BLaER1 treated with 17β-estradiol and CSF1 and Interleukin-3, amounts not matched to agents 10 nM and 100 nM (cell line): ENCODE measurements around the gene MAML2.

ENCODE experiments used
- H3K27ac ChIP-seq, 11 experiments: shearing (Covaris generic); formaldehyde crosslinking; 2 replicates each; pipeline ENCODE4 v1.8.1; 2022
- H3K27me3 ChIP-seq, 11 experiments: shearing (Covaris generic); formaldehyde crosslinking; 2 replicates each; pipeline ENCODE4 v1.8.1; 2022
- H3K36me3 ChIP-seq, 11 experiments: shearing (Covaris generic); formaldehyde crosslinking; 2 replicates each; pipeline ENCODE4 v1.8.1; 2022
- H3K4me1 ChIP-seq, 10 experiments: shearing (Covaris generic); formaldehyde crosslinking; 2 replicates each; pipeline ENCODE4 v1.8.1; 2022
- H3K4me2 ChIP-seq, 11 experiments: shearing (Covaris generic); formaldehyde crosslinking; 2 replicates each; pipeline ENCODE4 v1.8.1; 2022
- H3K4me3 ChIP-seq, 10 experiments: shearing (Covaris generic); formaldehyde crosslinking; 2 replicates each; pipeline ENCODE4 v1.8.1; 2022
- H3K9ac ChIP-seq, 11 experiments: shearing (Covaris generic); formaldehyde crosslinking; 2 replicates each; pipeline ENCODE4 v1.8.1; 2022
- H3K9me3 ChIP-seq, 11 experiments: shearing (Covaris generic); formaldehyde crosslinking; replicated peaks in 1 of 11; 2 replicates each; pipeline ENCODE4 v1.8.1; 2022
- H4K20me1 ChIP-seq, 11 experiments: shearing (Covaris generic); formaldehyde crosslinking; 2 replicates each; pipeline ENCODE4 v1.8.1; 2022
- Cebpa-rat ChIP-seq, 11 experiments: shearing (Covaris generic); IDR thresholded peaks; 2 replicates each; pipeline ENCODE4 v1.8.1; 2022

Gene MAML2

GRCh38 chr11:96313163-96313562, 29.8 kb downstream of the MAML2 start:
- Histone ChIP-seq H3K27ac (no peak overlapping the region), H4K20me1 (peaks cover 0 to 100% (median 0%) of the 10 kb centered on the region in 11 experiments; a peak in 5 of 22 replicates), H3K9ac (no peak overlapping the region), H3K9me3 (no peaks in the 10 kb centered on the region), H3K4me1 (peaks cover 0 to 84% (median 12%) of the 10 kb centered on the region in 10 experiments; a peak in 15 of 20 replicates), H3K36me3 (peaks cover 0 to 59% (median 0%) of the 10 kb centered on the region in 11 experiments; a peak in 6 of 22 replicates), H3K27me3 (no peaks in the 10 kb centered on the region), H3K4me3 (no peak overlapping the region), H3K4me2 (peak overlapping the region in 4 of 11 experiments; percentile 30 to 73 (median 58); a peak in 3 of 22 replicates)
- no peak for TF ChIP-seq Cebpa-rat (IDR thresholded peaks at IDR 0.05)

GRCh38 chr11:96311120-96311568, 31.9 kb downstream of the MAML2 start:
- H3K4me2 ChIP-seq = peak overlapping the region in 1 of 11 experiments; percentile 58; a peak in 1 of 22 replicates
- no peak for TF ChIP-seq Cebpa-rat (IDR thresholded peaks at IDR 0.05)
- peaks cover 0 to 84% (median 14%) of the 10 kb centered on the region in 10 experiments; a peak in 15 of 20 replicates for H3K4me1 ChIP-seq
- no peaks in the 10 kb centered on the region for H3K9me3 ChIP-seq
- H3K27me3 ChIP-seq = no peaks in the 10 kb centered on the region
- H3K4me3 ChIP-seq = no peak overlapping the region
- peaks cover 0 to 53% (median 0%) of the 10 kb centered on the region in 11 experiments; a peak in 6 of 22 replicates for H3K36me3 ChIP-seq
- no peak overlapping the region for H3K9ac ChIP-seq
- H3K27ac ChIP-seq = no peak overlapping the region; a peak in 1 of 22 replicates
- H4K20me1 ChIP-seq = peaks cover 0 to 100% (median 0%) of the 10 kb centered on the region in 11 experiments; a peak in 5 of 22 replicates

DNA sequence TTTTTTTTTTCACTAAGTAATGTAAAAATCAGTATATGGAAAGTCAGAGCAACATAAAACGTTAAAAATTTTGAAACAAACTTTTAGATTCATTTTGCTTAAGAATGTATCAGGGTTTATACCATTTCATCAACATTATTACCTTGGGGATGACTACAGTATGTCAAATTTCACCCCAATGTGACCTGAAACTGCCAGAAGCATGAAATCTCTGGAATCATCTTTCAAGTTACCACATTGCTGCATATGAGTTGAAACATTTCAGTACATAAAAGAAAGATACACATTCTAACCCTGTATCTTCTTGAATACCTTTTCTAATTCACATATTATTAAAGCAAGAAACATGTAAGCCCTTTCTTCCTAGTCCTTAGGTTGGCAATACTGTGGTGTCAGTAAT, 32.8 kb downstream of the MAML2 start:
- Histone ChIP-seq H3K4me1 (peaks cover 0 to 82% (median 14%) of the 10 kb centered on the region in 10 experiments; a peak in 15 of 20 replicates), H3K4me3 (no peak overlapping the region), H3K36me3 (peaks cover 0 to 46% (median 0%) of the 10 kb centered on the region in 11 experiments; a peak in 6 of 22 replicates), H3K4me2 (no peak overlapping the region), H3K9me3 (no peaks in the 10 kb centered on the region), H4K20me1 (peaks cover 0 to 100% (median 0%) of the 10 kb centered on the region in 11 experiments; a peak in 5 of 22 replicates), H3K9ac (no peak overlapping the region), H3K27ac (no peak overlapping the region), H3K27me3 (no peaks in the 10 kb centered on the region)
- no peak for TF ChIP-seq Cebpa-rat (IDR thresholded peaks at IDR 0.05)

- peaks cover 0 to 46% (median 0%) of the 10 kb centered on the region in 11 experiments; a peak in 6 of 22 replicates for H3K36me3 ChIP-seq
- H3K4me2 ChIP-seq = peak overlapping the region in 2 of 11 experiments; percentile 39 to 50; a peak in 3 of 22 replicates
These were observed 33.4 kb downstream of the MAML2 start for GRCh38 chr11:96309643-96310017.

DNA sequence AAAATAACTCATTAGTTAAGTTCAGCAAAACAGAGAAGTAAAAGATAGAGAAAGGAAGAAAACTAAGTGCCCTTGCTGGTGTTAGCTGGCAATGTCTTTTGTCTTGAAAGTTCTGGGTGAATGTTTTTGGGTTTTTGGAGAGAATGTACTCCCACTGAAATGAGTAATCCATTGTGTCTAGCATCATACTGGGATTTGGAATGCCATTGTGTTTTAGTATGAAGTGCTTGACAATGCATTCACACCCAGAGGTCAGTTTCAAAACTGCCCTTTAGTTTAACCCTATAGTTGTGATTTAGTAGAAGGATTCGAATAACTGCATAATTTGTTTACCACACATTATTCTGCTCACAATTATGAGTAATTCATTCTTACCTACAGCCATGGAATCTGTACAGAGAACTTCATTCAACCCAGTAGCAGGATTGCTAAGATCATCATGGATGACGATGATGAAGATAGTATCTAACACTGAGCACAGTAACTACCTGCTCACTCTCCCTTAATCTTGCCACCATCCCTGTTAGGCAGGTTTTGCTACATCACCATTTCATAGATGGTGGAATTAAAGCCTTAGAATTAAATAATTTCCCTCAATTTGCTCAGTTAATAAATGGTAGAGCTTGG, 33.9 kb downstream of the MAML2 start:
- H3K27ac ChIP-seq = no peak overlapping the region
- H4K20me1 ChIP-seq = peaks cover 0 to 100% (median 0%) of the 10 kb centered on the region in 11 experiments; a peak in 5 of 22 replicates
- H3K27me3 ChIP-seq = no peaks in the 10 kb centered on the region
- no peaks in the 10 kb centered on the region for H3K9me3 ChIP-seq
- H3K9ac ChIP-seq = no peak overlapping the region
- peak overlapping the region in 2 of 11 experiments; percentile 39 to 50; a peak in 3 of 22 replicates for H3K4me2 ChIP-seq
- H3K36me3 ChIP-seq = peaks cover 0 to 46% (median 0%) of the 10 kb centered on the region in 11 experiments; a peak in 6 of 22 replicates
- H3K4me1 ChIP-seq = peaks cover 0 to 82% (median 7%) of the 10 kb centered on the region in 10 experiments; a peak in 15 of 20 replicates
- H3K4me3 ChIP-seq = no peak overlapping the region
- TF ChIP-seq Cebpa-rat (IDR thresholded peaks at IDR 0.05) = no peak

More at GRCh38 chr11:96309643-96310017, 33.4 kb downstream of the MAML2 start:
- no peak for TF ChIP-seq Cebpa-rat (IDR thresholded peaks at IDR 0.05)
- H3K9me3 ChIP-seq = no peaks in the 10 kb centered on the region
- peaks cover 0 to 82% (median 12%) of the 10 kb centered on the region in 10 experiments; a peak in 15 of 20 replicates for H3K4me1 ChIP-seq
- H3K4me3 ChIP-seq = no peak overlapping the region
- H3K9ac ChIP-seq = no peak overlapping the region
- H3K27ac ChIP-seq = no peak overlapping the region
- no peaks in the 10 kb centered on the region for H3K27me3 ChIP-seq
- peaks cover 0 to 100% (median 0%) of the 10 kb centered on the region in 11 experiments; a peak in 5 of 22 replicates for H4K20me1 ChIP-seq

GRCh38 chr11:96307776-96308140, 35.2 kb downstream of the MAML2 start:
- Histone ChIP-seq H3K4me2 (peak overlapping the region in 4 of 11 experiments; percentile 24 to 50 (median 36); a peak in 6 of 22 replicates), H4K20me1 (peaks cover 0 to 100% (median 0%) of the 10 kb centered on the region in 11 experiments; a peak in 5 of 22 replicates), H3K4me3 (no peak overlapping the region), H3K27me3 (no peaks in the 10 kb centered on the region), H3K36me3 (peaks cover 0 to 39% (median 0%) of the 10 kb centered on the region in 11 experiments; a peak in 6 of 22 replicates), H3K27ac (no peak overlapping the region), H3K9ac (no peak overlapping the region), H3K9me3 (no peaks in the 10 kb centered on the region), H3K4me1 (peaks cover 0 to 83% (median 4%) of the 10 kb centered on the region in 10 experiments; a peak in 10 of 20 replicates)
- no peak for TF ChIP-seq Cebpa-rat (IDR thresholded peaks at IDR 0.05)

DNA sequence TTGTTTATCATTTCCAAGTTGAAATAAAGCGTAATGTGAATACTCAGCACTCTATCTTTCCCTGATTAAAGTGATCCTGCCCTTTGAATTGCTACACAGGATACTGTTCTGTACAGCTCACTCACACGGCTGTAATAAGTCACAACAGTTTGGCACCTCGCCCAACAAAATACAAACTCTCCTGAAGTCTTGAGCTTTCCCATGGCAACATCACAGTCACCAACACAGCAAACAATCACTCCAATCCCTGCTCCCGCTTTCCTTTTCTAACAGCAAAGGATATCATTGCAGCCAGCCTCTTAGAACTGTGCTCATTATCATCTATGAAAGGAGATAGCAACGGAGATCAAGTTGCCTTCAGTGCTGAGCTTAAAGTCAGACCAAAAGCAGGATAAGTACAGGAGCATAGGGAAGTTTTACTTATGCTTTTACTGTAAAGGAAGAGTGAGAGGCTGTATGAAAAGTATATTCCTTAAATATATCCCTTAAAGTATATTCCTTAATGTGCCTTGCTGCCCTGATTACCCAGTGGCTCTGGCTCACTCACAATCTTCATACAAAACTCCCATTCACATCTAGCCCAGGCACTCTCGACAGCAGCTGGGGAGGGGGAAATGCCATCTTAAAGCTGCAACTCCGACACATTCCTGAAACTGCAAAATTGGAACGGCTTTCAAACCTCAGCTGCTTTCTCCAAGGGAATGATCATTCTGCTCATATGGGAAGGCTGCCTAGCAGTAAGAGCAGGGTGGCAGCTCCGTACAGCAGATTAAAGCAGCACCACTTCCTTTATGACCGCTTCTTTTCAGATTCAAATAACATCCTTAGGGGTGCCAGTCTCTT, 35.8 kb downstream of the MAML2 start:
- Histone ChIP-seq H3K9me3 (no peaks in the 10 kb centered on the region), H3K4me2 (peak overlapping the region in 4 of 11 experiments; percentile 24 to 50 (median 36); a peak in 7 of 22 replicates), H3K27ac (no peak overlapping the region), H3K4me3 (no peak overlapping the region), H4K20me1 (peaks cover 0 to 100% (median 0%) of the 10 kb centered on the region in 11 experiments; a peak in 5 of 22 replicates), H3K27me3 (no peaks in the 10 kb centered on the region), H3K4me1 (peaks cover 0 to 89% (median 4%) of the 10 kb centered on the region in 10 experiments; a peak in 10 of 20 replicates), H3K9ac (no peak overlapping the region), H3K36me3 (peaks cover 0 to 33% (median 0%) of the 10 kb centered on the region in 11 experiments; a peak in 6 of 22 replicates)
- no peak for TF ChIP-seq Cebpa-rat (IDR thresholded peaks at IDR 0.05)

DNA sequence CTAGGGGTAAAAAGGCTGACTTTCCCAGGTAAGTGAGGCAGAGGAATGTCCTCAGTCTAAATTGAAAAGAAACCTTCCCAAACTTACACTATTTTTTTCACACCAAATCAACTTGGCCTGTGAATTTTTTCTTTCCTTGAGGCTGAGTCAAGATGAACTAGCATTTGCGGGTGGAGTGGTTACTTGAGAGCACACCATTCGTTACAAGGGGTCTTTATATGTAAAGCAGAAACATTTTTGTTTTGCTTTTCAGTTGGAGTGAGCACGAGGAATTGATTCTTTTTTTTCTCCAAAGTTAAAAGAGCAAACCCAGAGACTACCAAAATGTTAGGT, 36.4 kb downstream of the MAML2 start:
- Histone ChIP-seq H3K9ac (no peak overlapping the region), H3K9me3 (no peaks in the 10 kb centered on the region), H3K4me3 (no peak overlapping the region), H3K36me3 (peaks cover 0 to 27% (median 0%) of the 10 kb centered on the region in 11 experiments; a peak in 6 of 22 replicates), H3K4me2 (peak overlapping the region in 3 of 11 experiments; percentile 27 to 50 (median 45); a peak in 1 of 22 replicates), H4K20me1 (peaks cover 0 to 100% (median 0%) of the 10 kb centered on the region in 11 experiments; a peak in 5 of 22 replicates), H3K27me3 (no peaks in the 10 kb centered on the region), H3K27ac (no peak overlapping the region), H3K4me1 (peaks cover 0 to 91% (median 4%) of the 10 kb centered on the region in 10 experiments; a peak in 10 of 20 replicates)
- no peak for TF ChIP-seq Cebpa-rat (IDR thresholded peaks at IDR 0.05)
